H9 (cell line): ENCODE results near the gene LDLR. TPM values are rescaled to one million over a fixed set of nuclear protein-coding genes. Genes with fewer than 3 reads are reported as not detected.

Source experiments
- DNase-seq: peaks from one replicate; pipeline ENCODE4 v3.0.0-alpha.2; 2017
- H2AFZ ChIP-seq: one replicate; pipeline ENCODE4 v1.6.1; 2013; ENCODE audit warnings: mild to moderate bottlenecking, low read length, control low read depth, moderate library complexity
- H2AK5ac ChIP-seq: 2 replicates; pipeline ENCODE4 v1.6.1; 2013; ENCODE audit warnings: low read length, control low read depth, mixed read lengths; ENCODE audit not compliant: insufficient read length
- H2BK120ac ChIP-seq: one replicate; pipeline ENCODE4 v1.6.1; 2013; ENCODE audit warnings: low read depth, mild to moderate bottlenecking, low read length, control low read depth, inconsistent platforms; ENCODE audit not compliant: poor library complexity, severe bottlenecking
- H2BK12ac ChIP-seq: 2 replicates; pipeline ENCODE4 v1.6.1; 2013; ENCODE audit warnings: low read length, control low read depth, mixed read lengths, low read depth; ENCODE audit not compliant: insufficient read length
- H2BK15ac ChIP-seq: 2 replicates; pipeline ENCODE4 v1.6.1; 2013; ENCODE audit warnings: low read depth, low read length, control low read depth
- H2BK20ac ChIP-seq: one replicate; pipeline ENCODE4 v1.6.1; 2013; ENCODE audit warnings: low read depth, mild to moderate bottlenecking, low read length, control low read depth, inconsistent platforms; ENCODE audit not compliant: poor library complexity, severe bottlenecking
- H2BK5ac ChIP-seq: 2 replicates; pipeline ENCODE4 v1.6.1; 2013; ENCODE audit warnings: low read length, control low read depth, mixed read lengths; ENCODE audit not compliant: insufficient read length
- H3K14ac ChIP-seq: 2 replicates; pipeline ENCODE4 v1.6.1; 2013; ENCODE audit warnings: low read length, control low read depth; ENCODE audit not compliant: insufficient read depth
- H3K18ac ChIP-seq: 2 replicates; pipeline ENCODE4 v1.6.1; 2013; ENCODE audit warnings: low read depth, mild to moderate bottlenecking, mixed read lengths, low read length, control low read depth; ENCODE audit not compliant: insufficient read length
- H3K23ac ChIP-seq: 2 replicates; pipeline ENCODE4 v1.6.1; 2013; ENCODE audit warnings: low read length, control low read depth, mixed read lengths, low read depth; ENCODE audit not compliant: insufficient read length
- H3K23me2 ChIP-seq: 2 replicates; pipeline ENCODE4 v1.6.1; 2013; ENCODE audit warnings: low read depth, mild to moderate bottlenecking, mixed read lengths, low read length, control low read depth; ENCODE audit not compliant: insufficient read length, poor library complexity, severe bottlenecking
- H3K27ac ChIP-seq: 2 replicates; pipeline ENCODE4 v1.5.1; 2013; ENCODE audit warnings: low read length, control low read depth, mixed read lengths, low read depth; ENCODE audit not compliant: insufficient read length
- H3K27me3 ChIP-seq: 2 replicates; pipeline ENCODE4 v1.6.1; 2013; ENCODE audit warnings: low read length, control low read depth, inconsistent platforms; ENCODE audit not compliant: insufficient read depth
- H3K4ac ChIP-seq: 2 replicates; pipeline ENCODE4 v1.6.1; 2013; ENCODE audit warnings: low read depth, mild to moderate bottlenecking, control low read depth, inconsistent platforms, low read length, moderate library complexity
- H3K4me1 ChIP-seq: 2 replicates; pipeline ENCODE4 v1.6.1; 2013; ENCODE audit warnings: low read length, control low read depth, inconsistent platforms; ENCODE audit not compliant: insufficient read depth
- H3K4me2 ChIP-seq: 2 replicates; pipeline ENCODE4 v1.6.1; 2013; ENCODE audit warnings: low read length, control low read depth, mixed read lengths; ENCODE audit not compliant: insufficient read length, insufficient read depth
- H3K56ac ChIP-seq: 2 replicates; pipeline ENCODE4 v1.6.1; 2013; ENCODE audit warnings: low read depth, mild to moderate bottlenecking, mixed read lengths, low read length, control low read depth; ENCODE audit not compliant: insufficient read length
- H3K79me1 ChIP-seq: 2 replicates; pipeline ENCODE4 v1.6.1; 2013; ENCODE audit warnings: low read depth, mild to moderate bottlenecking, moderate library complexity, low read length, control low read depth, inconsistent platforms; ENCODE audit not compliant: insufficient read depth, poor library complexity, severe bottlenecking
- H3K79me2 ChIP-seq: 2 replicates; pipeline ENCODE4 v1.6.1; 2013; ENCODE audit warnings: low read length, control low read depth, inconsistent platforms; ENCODE audit not compliant: insufficient read depth
- H3K9ac ChIP-seq: 2 replicates; pipeline ENCODE4 v1.6.1; 2013; ENCODE audit warnings: low read length, control low read depth, mixed read lengths; ENCODE audit not compliant: insufficient read length; ENCODE audit errors: extremely low read depth
- H3K9me3 ChIP-seq: one replicate; pipeline ENCODE4 v1.6.1; 2013; ENCODE audit warnings: low read depth, low read length, inconsistent platforms; ENCODE audit not compliant: control insufficient read depth
- H3T11ph ChIP-seq: one replicate; pipeline ENCODE4 v1.6.1; 2013; ENCODE audit warnings: mild to moderate bottlenecking, low read length, control low read depth, inconsistent platforms
- H4K20me1 ChIP-seq: one replicate; pipeline ENCODE4 v1.6.1; 2013; ENCODE audit not compliant: control insufficient read depth, insufficient read length, insufficient read depth
- H4K5ac ChIP-seq: 2 replicates; pipeline ENCODE4 v1.6.1; 2013; ENCODE audit warnings: low read depth, mild to moderate bottlenecking, mixed read lengths, low read length, control low read depth; ENCODE audit not compliant: insufficient read length
- H4K8ac ChIP-seq: replicated peaks from 2 replicates; pipeline ENCODE4 v1.6.1; 2013; ENCODE audit warnings: low read length, control low read depth, mixed read lengths, low read depth; ENCODE audit not compliant: insufficient read length
- H4K91ac ChIP-seq: 2 replicates; pipeline ENCODE4 v1.6.1; 2013; ENCODE audit warnings: low read depth, mild to moderate bottlenecking, moderate library complexity, mixed read lengths, low read length, control low read depth; ENCODE audit not compliant: insufficient read length
- H3K27ac Mint-ChIP-seq, 3 experiments: 2 replicates in 2 of 3; 3 replicates in 1 of 3; pipeline ENCODE4 v1.8.0; 2020 to 2021; ENCODE audit warnings: mixed read lengths in 3 of 3, mild to moderate bottlenecking in 1 of 3, moderate library complexity in 1 of 3
- H3K27me3 Mint-ChIP-seq: 2 replicates; pipeline ENCODE4 v1.8.0; 2021; ENCODE audit warnings: low read depth, mild to moderate bottlenecking, moderate library complexity, mixed read lengths
- H3K36me3 Mint-ChIP-seq, 3 experiments: 2 replicates in 2 of 3; 3 replicates in 1 of 3; pipeline ENCODE4 v1.8.0; 2020 to 2021; ENCODE audit warnings: low read depth in 3 of 3, mixed read lengths in 3 of 3; ENCODE audit not compliant: insufficient read depth in 1 of 3
- H3K4me1 Mint-ChIP-seq, 2 experiments: 2 replicates each; pipeline ENCODE4 v1.8.0; 2020; ENCODE audit warnings: mixed read lengths in 2 of 2
- H3K4me3 Mint-ChIP-seq, 2 experiments: 2 replicates in 1 of 2; 3 replicates in 1 of 2; pipeline ENCODE4 v1.8.0; 2020 to 2021; ENCODE audit warnings: mild to moderate bottlenecking in 2 of 2, mixed read lengths in 2 of 2, moderate library complexity in 1 of 2
- H3K9me3 Mint-ChIP-seq, 2 experiments: 2 replicates in 1 of 2; 3 replicates in 1 of 2; pipeline ENCODE4 v1.8.0; 2020; ENCODE audit warnings: mild to moderate bottlenecking in 2 of 2, mixed read lengths in 2 of 2, moderate library complexity in 1 of 2
- WGBS: extraction: QIAGEN DNeasy Blood & Tissue Kit; methylation state at CpG from one replicate; pipeline ENCODE4 v1.1.7; 2013; ENCODE audit warnings: missing lambda C conversion rate, low lambda C conversion rate, mixed read lengths; ENCODE audit not compliant: insufficient read length; ENCODE audit errors: extremely low coverage; 5-methylcytosine and 5-hydroxymethylcytosine counted together
- total RNA-seq: library from RNA; stranded (reverse); gene quantifications from 2 replicates; pipeline ENCODE4 v1.2.1, GENCODE V29; 2021
- TF ChIP-seq, protein P1 (sequence below): fragments of 200-600 bp; sonication (generic); conservative IDR thresholded peaks from 3 replicates; pipeline ENCODE4 v1.8.0; 2021; ENCODE audit warnings: antibody characterized with exemption, mild to moderate bottlenecking

Gene LDLR
- total RNA-seq, 1 experiment from 2014 or later = 92.7 TPM

DNA sequence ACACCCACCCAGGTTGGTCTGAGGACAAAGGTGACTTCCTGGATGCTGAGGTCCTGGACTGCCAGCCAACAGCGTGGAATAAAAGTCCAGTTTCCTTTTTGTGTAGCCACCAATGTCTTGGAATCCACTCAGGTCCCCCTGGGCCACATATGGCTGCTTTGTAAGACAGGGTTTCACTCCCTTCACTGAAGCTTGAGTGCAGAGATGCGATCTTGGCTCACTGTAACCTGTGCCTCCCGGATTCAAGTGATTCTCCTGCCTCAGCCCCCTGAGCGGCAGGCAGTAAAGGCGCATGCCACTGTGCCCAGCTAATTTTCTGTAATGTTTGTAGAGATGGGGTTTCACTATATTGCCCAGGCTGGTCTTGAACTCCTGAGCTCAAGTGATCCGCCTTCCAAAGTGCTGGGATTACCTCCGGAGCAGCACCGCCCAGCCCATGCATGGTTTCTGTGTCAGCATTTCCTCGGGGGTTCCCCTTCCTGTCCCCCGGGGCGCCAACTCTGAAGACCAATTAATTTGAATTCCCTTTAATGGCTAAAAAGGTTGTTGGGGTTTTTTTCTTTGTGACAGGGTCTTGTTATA lies 90.5 kb downstream of the LDLR start:
- peak overlapping the region; percentile 26 for H3K9ac ChIP-seq
- H3K27me3 ChIP-seq = no peaks in the 10 kb centered on the region
- H2AK5ac ChIP-seq = no peak overlapping the region
- 0 out of 2 replicates have a peak overlapping the region, but pooled peaks have one; percentile 48 for H2BK15ac ChIP-seq
- H3K36me3 Mint-ChIP-seq = peaks cover 16 to 45% (median 27%) of the 10 kb centered on the region in 3 experiments; a peak in 6 of 7 replicates
- no peak for DNase-seq
- no peak overlapping the region for H4K8ac ChIP-seq
- H3K4me3 Mint-ChIP-seq = no peak overlapping the region
- H3K27ac ChIP-seq = no peak overlapping the region
- no peak overlapping the region for H3K4ac ChIP-seq
- H2AFZ ChIP-seq = no peak overlapping the region
- H4K20me1 ChIP-seq = no peaks in the 10 kb centered on the region
- H3K23ac ChIP-seq = no peak overlapping the region
- no CpG with 5 or more reads among the region's 11 CpGs for WGBS
- H3K27ac Mint-ChIP-seq = peak overlapping the region in 1 of 3 experiments; percentile 67; a peak in 2 of 7 replicates
- H3K4me1 Mint-ChIP-seq = 0 out of 4 replicates have a peak, but pooled peaks cover 0 to 3% of the 10 kb centered on the region in 2 experiments
- no peaks in the 10 kb centered on the region for H3K23me2 ChIP-seq
- H3K4me1 ChIP-seq = no peaks in the 10 kb centered on the region; the same call in 1 of the 2 replicates
- no peak overlapping the region for H4K5ac ChIP-seq
- no peak overlapping the region for H2BK120ac ChIP-seq
- H2BK5ac ChIP-seq = no peak overlapping the region
- H3K79me2 ChIP-seq = no peaks in the 10 kb centered on the region
- H3K56ac ChIP-seq = no peak overlapping the region
- no peak overlapping the region for H3K18ac ChIP-seq
- no peak overlapping the region for H2BK20ac ChIP-seq
- H4K91ac ChIP-seq = no peak overlapping the region
- H3K4me2 ChIP-seq = no peak overlapping the region
- no peaks in the 10 kb centered on the region; the same call in 1 of the 2 replicates for H3K27me3 Mint-ChIP-seq
- no peaks in the 10 kb centered on the region for H3K9me3 Mint-ChIP-seq
- H3K79me1 ChIP-seq = no peaks in the 10 kb centered on the region
- no peaks in the 10 kb centered on the region for H3K9me3 ChIP-seq
- H2BK12ac ChIP-seq = no peak overlapping the region
- no peak overlapping the region for H3T11ph ChIP-seq
- TF ChIP-seq, protein P1, sequence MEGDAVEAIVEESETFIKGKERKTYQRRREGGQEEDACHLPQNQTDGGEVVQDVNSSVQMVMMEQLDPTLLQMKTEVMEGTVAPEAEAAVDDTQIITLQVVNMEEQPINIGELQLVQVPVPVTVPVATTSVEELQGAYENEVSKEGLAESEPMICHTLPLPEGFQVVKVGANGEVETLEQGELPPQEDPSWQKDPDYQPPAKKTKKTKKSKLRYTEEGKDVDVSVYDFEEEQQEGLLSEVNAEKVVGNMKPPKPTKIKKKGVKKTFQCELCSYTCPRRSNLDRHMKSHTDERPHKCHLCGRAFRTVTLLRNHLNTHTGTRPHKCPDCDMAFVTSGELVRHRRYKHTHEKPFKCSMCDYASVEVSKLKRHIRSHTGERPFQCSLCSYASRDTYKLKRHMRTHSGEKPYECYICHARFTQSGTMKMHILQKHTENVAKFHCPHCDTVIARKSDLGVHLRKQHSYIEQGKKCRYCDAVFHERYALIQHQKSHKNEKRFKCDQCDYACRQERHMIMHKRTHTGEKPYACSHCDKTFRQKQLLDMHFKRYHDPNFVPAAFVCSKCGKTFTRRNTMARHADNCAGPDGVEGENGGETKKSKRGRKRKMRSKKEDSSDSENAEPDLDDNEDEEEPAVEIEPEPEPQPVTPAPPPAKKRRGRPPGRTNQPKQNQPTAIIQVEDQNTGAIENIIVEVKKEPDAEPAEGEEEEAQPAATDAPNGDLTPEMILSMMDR = no peak
- H3K14ac ChIP-seq = no peak overlapping the region
